Measurements from ENCODE around the gene EPS15.

GRCh38 chr1:51515982-51516648, 3.0 kb downstream of the EPS15 start:
- TF ChIP-seq POLR2A (IDR thresholded peaks at IDR 0.05) (no peak), CTCF (IDR thresholded peaks at IDR 0.05) (no peak)

All from adrenal gland (tissue), 5 donors.